Ishikawa (cell line): ENCODE results near the gene MICOS13.

Source experiments
- CEBPB ChIP-seq: IDR thresholded peaks from 2 replicates; pipeline ENCODE4 v1.6.1; 2012
- CREB1 ChIP-seq: IDR thresholded peaks from 2 replicates; pipeline ENCODE4 v1.6.1; 2012; ENCODE audit warnings: low read depth
- EGR1 ChIP-seq: IDR thresholded peaks from 2 replicates; pipeline ENCODE4 v1.6.1; 2012
- EP300 ChIP-seq: IDR thresholded peaks from 2 replicates; pipeline ENCODE4 v1.6.1; 2012; ENCODE audit warnings: borderline replicate concordance
- FOXM1 ChIP-seq: IDR thresholded peaks from 2 replicates; pipeline ENCODE4 v1.6.1; 2012; ENCODE audit warnings: low read depth, borderline replicate concordance
- MAX ChIP-seq: IDR thresholded peaks from 2 replicates; pipeline ENCODE4 v1.6.1; 2012
- NFIC ChIP-seq: IDR thresholded peaks from 2 replicates; pipeline ENCODE4 v1.6.1; 2012
- RAD21 ChIP-seq: IDR thresholded peaks from 2 replicates; pipeline ENCODE4 v1.6.1; 2012; ENCODE audit warnings: low read depth
- REST ChIP-seq: IDR thresholded peaks from 2 replicates; pipeline ENCODE4 v1.6.1; 2012; ENCODE audit warnings: low read depth, mild to moderate bottlenecking
- TAF1 ChIP-seq: IDR thresholded peaks from 2 replicates; pipeline ENCODE4 v1.6.1; 2012; ENCODE audit warnings: low read depth, mild to moderate bottlenecking
- TCF12 ChIP-seq: IDR thresholded peaks from 2 replicates; pipeline ENCODE4 v1.6.1; 2012; ENCODE audit warnings: low read depth
- TEAD4 ChIP-seq: IDR thresholded peaks from 2 replicates; pipeline ENCODE4 v1.6.1; 2012
- USF1 ChIP-seq: IDR thresholded peaks from 2 replicates; pipeline ENCODE4 v1.6.1; 2012
- YY1 ChIP-seq: IDR thresholded peaks from 2 replicates; pipeline ENCODE4 v1.6.1; 2012; ENCODE audit warnings: low read depth
- ZBTB7A ChIP-seq: IDR thresholded peaks from 2 replicates; pipeline ENCODE4 v1.6.1; 2012; ENCODE audit warnings: low read depth

The MICOS13 gene

DNA sequence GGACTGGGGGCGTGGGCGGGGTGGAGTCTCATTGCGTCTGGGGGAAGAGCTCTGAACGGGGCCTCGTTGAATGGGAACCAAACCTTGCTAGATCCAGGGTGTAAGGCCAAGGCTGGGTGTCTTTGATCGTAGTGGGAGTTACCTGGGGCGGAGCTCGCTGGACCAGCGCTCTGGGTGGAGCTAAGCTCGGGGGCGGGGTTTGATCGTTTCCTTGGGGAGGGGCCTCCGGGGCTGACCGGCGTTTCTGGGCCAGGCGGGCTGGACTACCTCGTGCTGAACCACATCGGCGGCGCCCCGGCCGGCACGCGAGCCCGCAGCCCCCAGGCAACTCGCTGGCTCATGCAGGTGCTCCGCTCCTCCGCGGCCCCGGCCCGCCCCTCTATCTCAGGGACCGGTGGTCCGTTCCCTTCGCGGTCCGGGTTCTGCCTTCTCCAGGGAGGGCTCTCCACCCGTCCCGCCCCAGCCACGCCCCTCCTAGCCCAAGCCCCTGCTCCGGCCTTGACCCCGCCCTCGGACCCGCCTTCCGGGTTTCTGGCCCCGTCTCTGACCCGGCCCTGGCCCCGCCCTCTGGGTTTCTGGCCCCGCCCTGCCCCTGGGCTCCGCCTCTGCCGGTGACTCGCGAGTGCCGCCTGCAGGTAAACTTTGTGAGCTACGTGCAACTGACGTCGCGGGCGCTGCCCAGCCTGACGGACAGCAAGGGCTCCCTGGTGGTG is 6.5 kb upstream of the MICOS13 start:
- peak; percentile 51; the same call in 1 of the 2 replicates for TF ChIP-seq MAX
- peak; percentile 66; the same call in 1 of the 2 replicates for TF ChIP-seq CREB1
- TF ChIP-seq RAD21: peak; percentile 33; the same call in 1 of the 2 replicates
- no peak for TF ChIP-seq TAF1
- TF ChIP-seq YY1: 0 out of 2 replicates have a peak, but pooled peaks have one; percentile 33
- TF ChIP-seq ZBTB7A: no peak

DNA sequence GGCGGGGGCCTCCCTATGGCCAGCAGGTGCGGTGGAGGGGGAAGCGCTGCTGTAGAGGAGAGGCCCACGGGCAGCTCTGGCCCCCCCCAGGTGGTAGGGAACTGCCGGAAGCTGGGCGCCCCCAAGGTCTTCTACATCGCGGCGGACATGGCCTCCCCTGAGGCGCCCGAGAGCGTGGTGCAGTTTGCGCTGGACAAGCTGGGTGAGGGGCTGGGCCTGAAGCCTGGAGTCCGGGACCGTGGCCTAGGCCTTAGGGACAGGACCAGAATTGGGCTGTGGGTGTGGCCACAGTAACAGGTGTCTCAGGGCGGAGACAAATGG is 6.0 kb upstream of the MICOS13 start:
- peak; percentile 25; the same call in 1 of the 2 replicates for TF ChIP-seq USF1
- no peak for TF ChIP-seq REST

- no peak for TF ChIP-seq FOXM1
- no peak for TF ChIP-seq NFIC
- TF ChIP-seq USF1: no peak
- no peak for TF ChIP-seq TAF1
- TF ChIP-seq CREB1: no peak
- no peak for TF ChIP-seq MAX
- no peak for TF ChIP-seq YY1
- no peak for TF ChIP-seq EGR1
- no peak for TF ChIP-seq RAD21
- TF ChIP-seq TEAD4: no peak
- TF ChIP-seq REST: no peak
- TF ChIP-seq CEBPB: no peak
- TF ChIP-seq EP300: no peak
- no peak for TF ChIP-seq TCF12
- TF ChIP-seq ZBTB7A: no peak
These were observed 4.5 kb upstream of the MICOS13 start for GRCh38 chr19:5684694-5685430.

DNA sequence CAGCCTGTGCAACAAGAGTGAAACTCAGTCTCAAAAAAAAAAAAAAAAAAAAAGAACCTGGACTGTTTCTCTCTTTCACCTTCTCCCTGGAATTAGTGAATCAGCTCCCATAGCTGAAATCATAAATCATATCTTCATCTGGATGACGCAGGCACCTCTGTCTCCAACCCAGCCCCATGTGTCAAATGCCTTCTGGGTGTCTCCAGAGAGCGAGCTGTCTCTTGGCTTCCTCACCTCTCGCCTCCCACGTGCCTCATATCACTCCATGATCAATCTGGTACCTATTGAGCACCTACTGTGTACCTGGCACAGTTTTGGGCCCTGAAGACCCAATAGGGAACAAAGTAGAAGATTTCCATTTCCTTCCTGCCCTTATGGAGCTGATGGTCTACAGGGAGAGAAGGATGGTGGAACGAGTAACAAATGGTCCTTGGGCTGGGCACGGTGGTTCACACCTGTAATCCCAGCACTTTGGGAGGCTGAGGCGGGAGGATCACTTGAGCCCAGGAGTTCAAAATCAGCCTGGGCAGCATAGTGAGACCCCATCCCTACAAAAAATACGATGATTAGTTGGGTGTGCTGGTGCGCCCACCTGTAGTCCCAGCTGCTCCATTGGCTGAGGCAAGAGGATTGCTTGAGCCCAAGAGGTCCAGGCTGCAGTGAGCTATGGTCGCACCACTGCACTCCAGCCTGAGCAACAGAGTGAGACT is 3.0 kb upstream of the MICOS13 start:
- TF ChIP-seq TAF1: no peak
- TF ChIP-seq MAX: no peak
- no peak for TF ChIP-seq ZBTB7A
- TF ChIP-seq YY1: no peak
- no peak for TF ChIP-seq CEBPB
- no peak for TF ChIP-seq FOXM1
- TF ChIP-seq RAD21: no peak
- no peak for TF ChIP-seq EGR1
- TF ChIP-seq REST: no peak
